ENCODE data around the gene TUBAL3. TPM values are rescaled to one million over a fixed set of nuclear protein-coding genes. Genes with fewer than 3 reads are reported as not detected.

Gene TUBAL3
- total and polyA plus RNA-seq, 9 of the 15 experiments (the other 6 are each of a cell fraction or from before 2014, with no cell fraction given): 5.5 to 10.1 (median 6.9) TPM

- TF ChIP-seq ZBED1 (IDR thresholded peaks at IDR 0.05): no peak
- TF ChIP-seq MYC (IDR thresholded peaks at IDR 0.05; ENCODE audit: low read depth, low read length): no peak
- TF ChIP-seq MYC (CRISPR knock-in tag; IDR thresholded peaks at IDR 0.05; ENCODE audit: borderline replicate concordance, low read depth): no peak
- no peak for TF ChIP-seq ZNF695 (CRISPR knock-in tag; IDR thresholded peaks at IDR 0.05)
- TF ChIP-seq, protein P1, sequence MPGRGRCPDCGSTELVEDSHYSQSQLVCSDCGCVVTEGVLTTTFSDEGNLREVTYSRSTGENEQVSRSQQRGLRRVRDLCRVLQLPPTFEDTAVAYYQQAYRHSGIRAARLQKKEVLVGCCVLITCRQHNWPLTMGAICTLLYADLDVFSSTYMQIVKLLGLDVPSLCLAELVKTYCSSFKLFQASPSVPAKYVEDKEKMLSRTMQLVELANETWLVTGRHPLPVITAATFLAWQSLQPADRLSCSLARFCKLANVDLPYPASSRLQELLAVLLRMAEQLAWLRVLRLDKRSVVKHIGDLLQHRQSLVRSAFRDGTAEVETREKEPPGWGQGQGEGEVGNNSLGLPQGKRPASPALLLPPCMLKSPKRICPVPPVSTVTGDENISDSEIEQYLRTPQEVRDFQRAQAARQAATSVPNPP (IDR thresholded peaks at IDR 0.05; ENCODE audit: borderline replicate concordance, insufficient read depth, insufficient read length): no peak
- TF ChIP-seq ZNF175 (CRISPR knock-in tag; IDR thresholded peaks at IDR 0.05; ENCODE audit: low read depth): no peak
- TF ChIP-seq, protein P2, sequence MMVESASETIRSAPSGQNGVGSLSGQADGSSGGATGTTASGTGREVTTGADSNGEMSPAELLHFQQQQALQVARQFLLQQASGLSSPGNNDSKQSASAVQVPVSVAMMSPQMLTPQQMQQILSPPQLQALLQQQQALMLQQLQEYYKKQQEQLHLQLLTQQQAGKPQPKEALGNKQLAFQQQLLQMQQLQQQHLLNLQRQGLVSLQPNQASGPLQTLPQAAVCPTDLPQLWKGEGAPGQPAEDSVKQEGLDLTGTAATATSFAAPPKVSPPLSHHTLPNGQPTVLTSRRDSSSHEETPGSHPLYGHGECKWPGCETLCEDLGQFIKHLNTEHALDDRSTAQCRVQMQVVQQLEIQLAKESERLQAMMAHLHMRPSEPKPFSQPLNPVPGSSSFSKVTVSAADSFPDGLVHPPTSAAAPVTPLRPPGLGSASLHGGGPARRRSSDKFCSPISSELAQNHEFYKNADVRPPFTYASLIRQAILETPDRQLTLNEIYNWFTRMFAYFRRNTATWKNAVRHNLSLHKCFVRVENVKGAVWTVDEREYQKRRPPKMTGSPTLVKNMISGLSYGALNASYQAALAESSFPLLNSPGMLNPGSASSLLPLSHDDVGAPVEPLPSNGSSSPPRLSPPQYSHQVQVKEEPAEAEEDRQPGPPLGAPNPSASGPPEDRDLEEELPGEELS (CRISPR knock-in tag; IDR thresholded peaks at IDR 0.05; ENCODE audit: borderline replicate concordance): no peak
- no peak for TF ChIP-seq SMARCA5 (IDR thresholded peaks at IDR 0.05)
- TF ChIP-seq MITF (IDR thresholded peaks at IDR 0.05): no peak
- 0 out of 2 replicates have a peak, but pooled peaks have one; percentile 30 for TF ChIP-seq TRIM28 (IDR thresholded peaks at IDR 0.05)
- TF ChIP-seq NRF1 (conservative IDR thresholded peaks at IDR 0.05 in 1 of 2, IDR thresholded peaks at IDR 0.05 in 1 of 2): no peak
- TF ChIP-seq, protein P3, sequence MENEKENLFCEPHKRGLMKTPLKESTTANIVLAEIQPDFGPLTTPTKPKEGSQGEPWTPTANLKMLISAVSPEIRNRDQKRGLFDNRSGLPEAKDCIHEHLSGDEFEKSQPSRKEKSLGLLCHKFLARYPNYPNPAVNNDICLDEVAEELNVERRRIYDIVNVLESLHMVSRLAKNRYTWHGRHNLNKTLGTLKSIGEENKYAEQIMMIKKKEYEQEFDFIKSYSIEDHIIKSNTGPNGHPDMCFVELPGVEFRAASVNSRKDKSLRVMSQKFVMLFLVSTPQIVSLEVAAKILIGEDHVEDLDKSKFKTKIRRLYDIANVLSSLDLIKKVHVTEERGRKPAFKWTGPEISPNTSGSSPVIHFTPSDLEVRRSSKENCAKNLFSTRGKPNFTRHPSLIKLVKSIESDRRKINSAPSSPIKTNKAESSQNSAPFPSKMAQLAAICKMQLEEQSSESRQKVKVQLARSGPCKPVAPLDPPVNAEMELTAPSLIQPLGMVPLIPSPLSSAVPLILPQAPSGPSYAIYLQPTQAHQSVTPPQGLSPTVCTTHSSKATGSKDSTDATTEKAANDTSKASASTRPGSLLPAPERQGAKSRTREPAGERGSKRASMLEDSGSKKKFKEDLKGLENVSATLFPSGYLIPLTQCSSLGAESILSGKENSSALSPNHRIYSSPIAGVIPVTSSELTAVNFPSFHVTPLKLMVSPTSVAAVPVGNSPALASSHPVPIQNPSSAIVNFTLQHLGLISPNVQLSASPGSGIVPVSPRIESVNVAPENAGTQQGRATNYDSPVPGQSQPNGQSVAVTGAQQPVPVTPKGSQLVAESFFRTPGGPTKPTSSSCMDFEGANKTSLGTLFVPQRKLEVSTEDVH (IDR thresholded peaks at IDR 0.05; ENCODE audit: low read depth, partially characterized antibody): no peak
- TF ChIP-seq ZNF584 (CRISPR knock-in tag; IDR thresholded peaks at IDR 0.05; ENCODE audit: low read depth): no peak
- no peak for TF ChIP-seq ASH1L (IDR thresholded peaks at IDR 0.05; ENCODE audit: borderline replicate concordance, low read depth, partially characterized antibody)
- TF ChIP-seq ZNF77 (CRISPR knock-in tag; IDR thresholded peaks at IDR 0.05): no peak
- TF ChIP-seq CHD1 (IDR thresholded peaks at IDR 0.05; ENCODE audit: low read length): no peak
- no peak for TF ChIP-seq ZNF263 (CRISPR knock-in tag; IDR thresholded peaks at IDR 0.05; ENCODE audit: borderline replicate concordance)
- no peak for TF ChIP-seq TAL1 (IDR thresholded peaks at IDR 0.05)
These were observed 29.6 kb upstream of the TUBAL3 start (continued) for GRCh38 chr10:5434017-5434753.

Data from K562 (cell line).